GM23338 (cell line): ENCODE measurements around the gene MRPS34. TPM values are rescaled to one million over a fixed set of nuclear protein-coding genes. Genes with fewer than 3 reads are reported as not detected.

ENCODE experiments used
- ATAC-seq: fragments of 200-7000 bp; cut with Tn5 transposase; 3 replicates; pipeline ENCODE4 v1.9.1; 2020
- DNase-seq: peaks from one replicate; pipeline ENCODE4 v3.0.0-alpha.2; 2015; ENCODE audit warnings: low spot score
- H2AFZ ChIP-seq: fragments of 200-600 bp; sonication (generic); 2 replicates; pipeline ENCODE4 v1.8.0; 2016; ENCODE audit warnings: antibody characterized with exemption, mild to moderate bottlenecking, moderate library complexity
- H3F3A ChIP-seq: fragments of 200-600 bp; sonication (generic); replicated peaks from 2 replicates; pipeline ENCODE4 v1.8.0; 2017; ENCODE audit warnings: antibody characterized with exemption, mixed run types, low read depth
- H3K27ac ChIP-seq: fragments of 200-600 bp; sonication (generic); 2 replicates; pipeline ENCODE4 v1.6.1; 2016; ENCODE audit warnings: low read depth
- H3K27me3 ChIP-seq: fragments of 200-600 bp; sonication (generic); 2 replicates; pipeline ENCODE4 v1.8.0; 2016; ENCODE audit warnings: mild to moderate bottlenecking, mixed run types, moderate library complexity; ENCODE audit not compliant: insufficient read depth
- H3K36me3 ChIP-seq: fragments of 200-600 bp; sonication (generic); 2 replicates; pipeline ENCODE4 v1.8.0; 2016; ENCODE audit warnings: mild to moderate bottlenecking; ENCODE audit not compliant: insufficient read depth
- H3K4me1 ChIP-seq: fragments of 200-600 bp; sonication (generic); 2 replicates; pipeline ENCODE4 v1.8.0; 2016; ENCODE audit warnings: mild to moderate bottlenecking, moderate library complexity; ENCODE audit not compliant: insufficient read depth
- H3K4me2 ChIP-seq: fragments of 200-600 bp; sonication (generic); 2 replicates; pipeline ENCODE4 v1.7.1; 2017; ENCODE audit warnings: mixed run types
- H3K4me3 ChIP-seq: fragments of 200-600 bp; sonication (generic); 2 replicates; pipeline ENCODE4 v1.6.1; 2016; ENCODE audit warnings: mixed run types
- H3K79me2 ChIP-seq: fragments of 200-600 bp; sonication (generic); replicated peaks from 2 replicates; pipeline ENCODE4 v1.8.0; 2017; ENCODE audit warnings: mild to moderate bottlenecking; ENCODE audit not compliant: insufficient read depth
- H3K9me2 ChIP-seq: fragments of 200-600 bp; sonication (generic); 2 replicates; pipeline ENCODE4 v1.8.0; 2017; ENCODE audit not compliant: insufficient read depth
- H4K20me1 ChIP-seq: fragments of 200-600 bp; sonication (generic); replicated peaks from 2 replicates; pipeline ENCODE4 v1.8.0; 2017; ENCODE audit warnings: mild to moderate bottlenecking; ENCODE audit not compliant: insufficient read depth
- H3K27ac Mint-ChIP-seq: 2 replicates; pipeline ENCODE4 v1.8.0; 2020; ENCODE audit warnings: inconsistent platforms, mild to moderate bottlenecking, moderate library complexity, mixed read lengths
- H3K27me3 Mint-ChIP-seq: 3 replicates; pipeline ENCODE4 v1.8.0; 2022; ENCODE audit warnings: low read depth, mild to moderate bottlenecking, moderate library complexity, mixed read lengths, inconsistent platforms; ENCODE audit not compliant: insufficient read depth, poor library complexity
- H3K36me3 Mint-ChIP-seq: 3 replicates; pipeline ENCODE4 v1.8.0; 2021; ENCODE audit warnings: low read depth, mild to moderate bottlenecking, inconsistent platforms, moderate library complexity, mixed read lengths
- H3K4me1 Mint-ChIP-seq: 3 replicates; pipeline ENCODE4 v1.8.0; 2020; ENCODE audit warnings: mild to moderate bottlenecking, inconsistent platforms, mixed read lengths
- H3K4me3 Mint-ChIP-seq: 3 replicates; pipeline ENCODE4 v1.8.0; 2021; ENCODE audit warnings: moderate library complexity, mild to moderate bottlenecking, inconsistent platforms, mixed read lengths
- H3K9me3 Mint-ChIP-seq: 3 replicates; pipeline ENCODE4 v1.8.0; 2020; ENCODE audit warnings: moderate library complexity, mild to moderate bottlenecking, inconsistent platforms, mixed read lengths
- CREB1 ChIP-seq: fragments of 250-450 bp; sonication (Bioruptor Pico); IDR thresholded peaks from 2 replicates; pipeline ENCODE4 v1.5.0; 2020; ENCODE audit warnings: low read depth, mild to moderate bottlenecking, moderate library complexity
- CTCF ChIP-seq, 2 experiments: fragments of 200-600 bp in 1 of 2; sonication (generic) in 1 of 2; conservative IDR thresholded peaks; 2 replicates each; pipeline versions ENCODE4 v1.5.1 to v1.6.1; 2016 to 2017; ENCODE audit warnings: antibody characterized with exemption in 2 of 2, low read depth in 2 of 2, mild to moderate bottlenecking in 2 of 2, moderate library complexity in 1 of 2
- EZH2 ChIP-seq: fragments of 200-600 bp; sonication (generic); IDR thresholded peaks from one replicate; pipeline ENCODE4 v1.8.0; 2017; ENCODE audit warnings: antibody characterized with exemption, mild to moderate bottlenecking, low read depth; ENCODE audit not compliant: unreplicated experiment
- REST ChIP-seq: IDR thresholded peaks from one replicate; pipeline ENCODE4 v1.6.1; 2018; ENCODE audit warnings: antibody characterized with exemption; ENCODE audit not compliant: unreplicated experiment
- STAT1 ChIP-seq: IDR thresholded peaks from one replicate; pipeline ENCODE4 v1.6.1; 2016; ENCODE audit warnings: antibody characterized with exemption; ENCODE audit not compliant: unreplicated experiment
- ZNF114 ChIP-seq: fragments of 250-450 bp; sonication (Bioruptor Pico); IDR thresholded peaks from 2 replicates; pipeline ENCODE4 v1.5.0; 2020; ENCODE audit warnings: mild to moderate bottlenecking, moderate library complexity
- ZNF331 ChIP-seq: fragments of 250-450 bp; sonication (Bioruptor Pico); IDR thresholded peaks from 2 replicates; pipeline ENCODE4 v1.5.0; 2020; ENCODE audit warnings: low read depth, mild to moderate bottlenecking, moderate library complexity
- ZNF462 ChIP-seq: fragments of 250-450 bp; sonication (Bioruptor Pico); IDR thresholded peaks from 2 replicates; pipeline ENCODE4 v1.5.0; 2020; ENCODE audit warnings: mild to moderate bottlenecking, moderate library complexity
- polyA plus RNA-seq: library from polyadenylated mRNA; unstranded; fragments of >200 nt; fragmentation: Nextera tagmentation; extraction: Ambion mirVana; gene quantifications from 2 replicates; pipeline ENCODE4 v1.2.1, GENCODE V29; 2016
- total RNA-seq: library from RNA; depleted of rRNA; stranded (reverse); fragments of >200 nt; shearing (Covaris generic); gene quantifications from 2 replicates; pipeline ENCODE4 v1.2.3, GENCODE V29; 2014

MRPS34 gene
- total and polyA plus RNA-seq, 2 experiments from 2014 or later, result 248 to 391 TPM

- ATAC-seq (no peak), DNase-seq (no peak)
- H3K9me3 Mint-ChIP-seq, result peaks cover 2% of the 10 kb centered on the region; the same call in 1 of the 3 replicates
- Histone ChIP-seq H3K4me3 (no peak overlapping the region), H3K4me2 (no peak overlapping the region), H3K9me2 (no peaks in the 10 kb centered on the region), H3K27ac (no peak overlapping the region), H3K79me2 (peaks cover 13% of the 10 kb centered on the region), H3K27me3 (no peaks in the 10 kb centered on the region), H3K4me1 (no peaks in the 10 kb centered on the region), H4K20me1 (peaks cover 5% of the 10 kb centered on the region), H3F3A (no peaks in the 10 kb centered on the region), H3K36me3 (no peaks in the 10 kb centered on the region), H2AFZ (no peak overlapping the region)
- H3K36me3 Mint-ChIP-seq, result peaks cover 5% of the 10 kb centered on the region; the same call in 1 of the 3 replicates
- no peak overlapping the region for H3K27ac Mint-ChIP-seq
- TF ChIP-seq REST (no peak), CTCF (conservative IDR thresholded peaks at IDR 0.05; ENCODE audit: low read depth in 2 of 2) (no peak)
- peaks cover 5% of the 10 kb centered on the region for H3K27me3 Mint-ChIP-seq
- no peaks in the 10 kb centered on the region for H3K4me1 Mint-ChIP-seq
- H3K4me3 Mint-ChIP-seq, result no peak overlapping the region
Observed at GRCh38 chr16:1790261-1790610, 17.3 kb upstream of the MRPS34 start.

DNA sequence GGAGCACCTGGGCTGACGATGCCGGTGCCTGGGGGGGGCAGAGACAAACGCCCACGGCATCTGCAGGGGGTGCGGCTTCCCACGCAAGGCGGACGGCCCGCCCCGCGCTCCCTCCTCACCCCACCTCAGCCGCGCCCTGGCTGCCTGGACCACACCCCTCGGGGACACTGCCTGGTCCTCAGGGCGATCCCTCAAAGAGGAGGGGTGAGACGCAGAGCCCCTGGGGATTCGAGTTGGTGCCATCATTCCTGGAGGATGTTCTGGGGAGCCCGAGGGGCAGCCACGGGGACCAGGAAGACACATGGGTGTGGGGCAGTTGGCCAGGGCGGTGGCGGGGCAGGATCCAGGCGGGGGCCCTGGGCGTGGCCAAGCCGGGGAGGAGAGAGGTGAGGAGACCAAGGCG lies 16.7 kb upstream of the MRPS34 start:
- Mint-ChIP-seq H3K9me3 (peaks cover 2% of the 10 kb centered on the region; the same call in 1 of the 3 replicates), H3K36me3 (peaks cover 5% of the 10 kb centered on the region; the same call in 1 of the 3 replicates), H3K4me3 (no peak overlapping the region), H3K27me3 (peaks cover 6% of the 10 kb centered on the region), H3K27ac (no peak overlapping the region), H3K4me1 (no peaks in the 10 kb centered on the region)
- no peaks in the 10 kb centered on the region for H3K4me1 ChIP-seq
- H3K36me3 ChIP-seq, result no peaks in the 10 kb centered on the region
- H3F3A ChIP-seq, result no peaks in the 10 kb centered on the region
- DNase-seq (no peak), ATAC-seq (no peak)
- H2AFZ ChIP-seq, result no peak overlapping the region
- peaks cover 19% of the 10 kb centered on the region for H3K79me2 ChIP-seq
- no peak overlapping the region for H3K4me3 ChIP-seq
- no peaks in the 10 kb centered on the region for H3K9me2 ChIP-seq
- H4K20me1 ChIP-seq, result peaks cover 9% of the 10 kb centered on the region
- H3K27ac ChIP-seq, result no peak overlapping the region
- no peak overlapping the region for H3K4me2 ChIP-seq
- no peaks in the 10 kb centered on the region for H3K27me3 ChIP-seq
- TF ChIP-seq EZH2, result no peak
- no peak for TF ChIP-seq ZNF462 (CRISPR knock-in tag)
- no peak for TF ChIP-seq CREB1 (CRISPR knock-in tag)
- TF ChIP-seq STAT1, result no peak
- TF ChIP-seq CTCF (conservative IDR thresholded peaks at IDR 0.05; ENCODE audit: low read depth in 2 of 2), result no peak
- TF ChIP-seq ZNF114 (CRISPR knock-in tag), result no peak
- TF ChIP-seq ZNF331 (CRISPR knock-in tag), result no peak
